ENCODE measurements around the gene CLSTN2. TPM values are rescaled to one million over a fixed set of nuclear protein-coding genes. Genes with fewer than 3 reads are reported as not detected.

The CLSTN2 gene
- total and polyA plus RNA-seq, 2 of the 13 experiments (the other 11 are each of a cell fraction or from before 2014, with no cell fraction given), result not detected

DNA sequence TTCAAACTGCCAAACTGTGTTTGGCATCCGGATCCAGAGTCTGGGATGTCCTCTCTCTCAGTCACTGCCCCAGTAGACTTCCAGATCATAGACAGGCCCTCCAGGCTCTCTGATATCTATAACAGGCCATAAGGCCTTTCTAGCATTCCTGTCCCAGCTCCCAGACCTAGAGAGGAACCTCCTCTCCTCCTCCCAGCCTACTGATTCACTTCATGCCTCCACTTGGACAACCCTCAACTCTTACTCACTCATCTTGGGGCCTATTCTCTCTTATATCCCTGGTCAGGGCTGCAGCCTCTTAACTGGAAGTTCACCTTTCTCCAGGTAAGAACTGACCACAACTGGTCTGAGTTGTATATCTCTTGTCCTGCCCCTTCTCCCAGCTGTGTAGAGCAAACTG lies 489.2 kb downstream of the CLSTN2 start:
- DNase-seq (ENCODE audit: low spot score) (no peak), FAIRE-seq (no peak), ATAC-seq (no peak)
- no peak overlapping the region for H2AFZ ChIP-seq (ENCODE audit: low read length)
- POLR2A ChIA-PET, result no interaction called here
- in situ Hi-C loops (cut with HindIII; ENCODE audit: extremely low pct_ligation_motif_present, low pct_unique_long_range_greater_than_20kb) (no loop called here), intact Hi-C loops (cut with micrococcal nuclease; ENCODE audit: unreplicated experiment) (no loop called here)
- H3K9me3 ChIP-seq (ENCODE audit: low read length), result no peaks in the 10 kb centered on the region
- H3K27ac ChIP-seq (ENCODE audit: extremely low read length, insufficient read depth, low read length), result no peak overlapping the region
- H3K4me2 ChIP-seq (ENCODE audit: low read depth, low read length), result no peak overlapping the region
- CTCF ChIA-PET (ENCODE audit: low intra/inter-chr PET ratio, low total read pairs), result no interaction called here
- no peaks in the 10 kb centered on the region for H3K36me3 ChIP-seq (replicated peaks in 1 of 2; ENCODE audit: control insufficient read depth in 1 of 2, insufficient read depth in 2 of 2, low read length in 2 of 2)
- 33% methylated on average over 1 of the region's 1 CpG for WGBS (ENCODE audit: low lambda C conversion rate)
- no peaks in the 10 kb centered on the region; a peak in 1 of 5 replicates for H3K27me3 ChIP-seq (ENCODE audit: control insufficient read depth in 1 of 2, insufficient read depth in 2 of 2, low read length in 2 of 2)
- BruUV-seq (replicated peaks), result no TSS peak
- H3K4me1 ChIP-seq (ENCODE audit: insufficient read depth, low read length), result 0 out of 2 replicates have a peak, but pooled peaks cover 5% of the 10 kb centered on the region
- no peaks in the 10 kb centered on the region for H4K20me1 ChIP-seq (ENCODE audit: insufficient read depth, low read length)
- TF ChIP-seq ASH2L (IDR thresholded peaks at IDR 0.05; ENCODE audit: insufficient read length, low read depth, low read length) (no peak), ZNF274 (CRISPR knock-in tag; IDR thresholded peaks at IDR 0.05) (no peak), PRMT3 (CRISPR knock-in tag; IDR thresholded peaks at IDR 0.05; ENCODE audit: borderline replicate concordance, low read depth) (no peak), ZNF441 (CRISPR knock-in tag; IDR thresholded peaks at IDR 0.05; ENCODE audit: borderline replicate concordance) (no peak), ZNF549 (CRISPR knock-in tag; IDR thresholded peaks at IDR 0.05) (no peak), ZNF329 (CRISPR knock-in tag; IDR thresholded peaks at IDR 0.05; ENCODE audit: low read depth) (no peak), BRCA1 (CRISPR knock-in tag; IDR thresholded peaks at IDR 0.05) (no peak), SOX6 (IDR thresholded peaks at IDR 0.05) (no peak), SOX6 (CRISPR knock-in tag; IDR thresholded peaks at IDR 0.05) (no peak), ZNF567 (CRISPR knock-in tag; IDR thresholded peaks at IDR 0.05; ENCODE audit: borderline replicate concordance) (no peak), MTA3 (CRISPR knock-in tag; IDR thresholded peaks at IDR 0.05) (no peak), EZH2 (conservative IDR thresholded peaks at IDR 0.05; ENCODE audit: low read depth, low read length) (no peak), YY1 (IDR thresholded peaks at IDR 0.05; ENCODE audit: insufficient read depth, insufficient replicate concordance, low read depth, low read length) (no peak), RFXAP (CRISPR knock-in tag; IDR thresholded peaks at IDR 0.05; ENCODE audit: borderline replicate concordance) (no peak)
- TF ChIP-seq, protein P1, sequence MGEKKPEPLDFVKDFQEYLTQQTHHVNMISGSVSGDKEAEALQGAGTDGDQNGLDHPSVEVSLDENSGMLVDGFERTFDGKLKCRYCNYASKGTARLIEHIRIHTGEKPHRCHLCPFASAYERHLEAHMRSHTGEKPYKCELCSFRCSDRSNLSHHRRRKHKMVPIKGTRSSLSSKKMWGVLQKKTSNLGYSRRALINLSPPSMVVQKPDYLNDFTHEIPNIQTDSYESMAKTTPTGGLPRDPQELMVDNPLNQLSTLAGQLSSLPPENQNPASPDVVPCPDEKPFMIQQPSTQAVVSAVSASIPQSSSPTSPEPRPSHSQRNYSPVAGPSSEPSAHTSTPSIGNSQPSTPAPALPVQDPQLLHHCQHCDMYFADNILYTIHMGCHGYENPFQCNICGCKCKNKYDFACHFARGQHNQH (CRISPR knock-in tag; IDR thresholded peaks at IDR 0.05), result no peak
- TF ChIP-seq, protein P2, sequence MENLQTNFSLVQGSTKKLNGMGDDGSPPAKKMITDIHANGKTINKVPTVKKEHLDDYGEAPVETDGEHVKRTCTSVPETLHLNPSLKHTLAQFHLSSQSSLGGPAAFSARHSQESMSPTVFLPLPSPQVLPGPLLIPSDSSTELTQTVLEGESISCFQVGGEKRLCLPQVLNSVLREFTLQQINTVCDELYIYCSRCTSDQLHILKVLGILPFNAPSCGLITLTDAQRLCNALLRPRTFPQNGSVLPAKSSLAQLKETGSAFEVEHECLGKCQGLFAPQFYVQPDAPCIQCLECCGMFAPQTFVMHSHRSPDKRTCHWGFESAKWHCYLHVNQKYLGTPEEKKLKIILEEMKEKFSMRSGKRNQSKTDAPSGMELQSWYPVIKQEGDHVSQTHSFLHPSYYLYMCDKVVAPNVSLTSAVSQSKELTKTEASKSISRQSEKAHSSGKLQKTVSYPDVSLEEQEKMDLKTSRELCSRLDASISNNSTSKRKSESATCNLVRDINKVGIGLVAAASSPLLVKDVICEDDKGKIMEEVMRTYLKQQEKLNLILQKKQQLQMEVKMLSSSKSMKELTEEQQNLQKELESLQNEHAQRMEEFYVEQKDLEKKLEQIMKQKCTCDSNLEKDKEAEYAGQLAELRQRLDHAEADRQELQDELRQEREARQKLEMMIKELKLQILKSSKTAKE (CRISPR knock-in tag; IDR thresholded peaks at IDR 0.05; ENCODE audit: borderline replicate concordance), result no peak
- TF ChIP-seq, protein P3, sequence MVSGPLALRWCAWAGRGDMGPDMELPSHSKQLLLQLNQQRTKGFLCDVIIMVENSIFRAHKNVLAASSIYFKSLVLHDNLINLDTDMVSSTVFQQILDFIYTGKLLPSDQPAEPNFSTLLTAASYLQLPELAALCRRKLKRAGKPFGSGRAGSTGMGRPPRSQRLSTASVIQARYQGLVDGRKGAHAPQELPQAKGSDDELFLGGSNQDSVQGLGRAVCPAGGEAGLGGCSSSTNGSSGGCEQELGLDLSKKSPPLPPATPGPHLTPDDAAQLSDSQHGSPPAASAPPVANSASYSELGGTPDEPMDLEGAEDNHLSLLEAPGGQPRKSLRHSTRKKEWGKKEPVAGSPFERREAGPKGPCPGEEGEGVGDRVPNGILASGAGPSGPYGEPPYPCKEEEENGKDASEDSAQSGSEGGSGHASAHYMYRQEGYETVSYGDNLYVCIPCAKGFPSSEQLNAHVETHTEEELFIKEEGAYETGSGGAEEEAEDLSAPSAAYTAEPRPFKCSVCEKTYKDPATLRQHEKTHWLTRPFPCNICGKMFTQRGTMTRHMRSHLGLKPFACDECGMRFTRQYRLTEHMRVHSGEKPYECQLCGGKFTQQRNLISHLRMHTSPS (CRISPR knock-in tag; IDR thresholded peaks at IDR 0.05; ENCODE audit: low read depth), result no peak
- TF ChIP-seq, protein P4, sequence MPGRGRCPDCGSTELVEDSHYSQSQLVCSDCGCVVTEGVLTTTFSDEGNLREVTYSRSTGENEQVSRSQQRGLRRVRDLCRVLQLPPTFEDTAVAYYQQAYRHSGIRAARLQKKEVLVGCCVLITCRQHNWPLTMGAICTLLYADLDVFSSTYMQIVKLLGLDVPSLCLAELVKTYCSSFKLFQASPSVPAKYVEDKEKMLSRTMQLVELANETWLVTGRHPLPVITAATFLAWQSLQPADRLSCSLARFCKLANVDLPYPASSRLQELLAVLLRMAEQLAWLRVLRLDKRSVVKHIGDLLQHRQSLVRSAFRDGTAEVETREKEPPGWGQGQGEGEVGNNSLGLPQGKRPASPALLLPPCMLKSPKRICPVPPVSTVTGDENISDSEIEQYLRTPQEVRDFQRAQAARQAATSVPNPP (CRISPR knock-in tag; IDR thresholded peaks at IDR 0.05), result no peak
- no peaks in the 10 kb centered on the region for H3K79me2 ChIP-seq (ENCODE audit: insufficient read depth, low read length)
- no peak overlapping the region for H3K9ac ChIP-seq (ENCODE audit: insufficient read depth, low read depth, low read length)
- no peak overlapping the region for H3K4me3 ChIP-seq (replicated peaks in 1 of 3; ENCODE audit: insufficient read depth in 1 of 3, low read depth in 2 of 3, low read length in 3 of 3)
